Neuronal stem cell (in vitro differentiated cells): Measurements from ENCODE around the gene AOAH.

Experiments
- DNase-seq: peaks from one replicate; pipeline ENCODE4 v3.0.0-alpha.2; 2013; ENCODE audit warnings: low spot score
- H2AFZ ChIP-seq: one replicate; pipeline ENCODE4 v1.6.1; 2013; ENCODE audit warnings: mild to moderate bottlenecking, low read length, inconsistent platforms
- H2AK5ac ChIP-seq: 2 replicates; pipeline ENCODE4 v1.6.1; 2013; ENCODE audit warnings: low read depth, mild to moderate bottlenecking, inconsistent platforms, low read length, moderate library complexity, mixed read lengths
- H2BK120ac ChIP-seq: 2 replicates; pipeline ENCODE4 v1.6.1; 2013; ENCODE audit warnings: low read depth, mild to moderate bottlenecking, inconsistent platforms, low read length, moderate library complexity, mixed read lengths
- H2BK12ac ChIP-seq: one replicate; pipeline ENCODE4 v1.6.1; 2013; ENCODE audit warnings: low read length, inconsistent platforms
- H2BK15ac ChIP-seq: 2 replicates; pipeline ENCODE4 v1.6.1; 2013; ENCODE audit warnings: mild to moderate bottlenecking, low read length, inconsistent platforms, mixed read lengths
- H2BK5ac ChIP-seq: one replicate; pipeline ENCODE4 v1.6.1; 2013; ENCODE audit warnings: inconsistent platforms, mild to moderate bottlenecking, low read length, moderate library complexity
- H3K14ac ChIP-seq: one replicate; pipeline ENCODE4 v1.6.1; 2013; ENCODE audit warnings: low read length, inconsistent platforms
- H3K18ac ChIP-seq: 2 replicates; pipeline ENCODE4 v1.6.1; 2013; ENCODE audit warnings: low read length, inconsistent platforms
- H3K23ac ChIP-seq: 2 replicates; pipeline ENCODE4 v1.6.1; 2013; ENCODE audit warnings: low read depth, mild to moderate bottlenecking, mixed read lengths, low read length, inconsistent platforms; ENCODE audit not compliant: poor library complexity
- H3K27ac ChIP-seq: replicated peaks from 3 replicates; pipeline ENCODE4 v1.5.1; 2013; ENCODE audit warnings: low read length, inconsistent platforms
- H3K27me3 ChIP-seq, 3 experiments: 2 replicates each; pipeline ENCODE4 v1.6.1; 2013; ENCODE audit warnings: low read length in 3 of 3, mild to moderate bottlenecking in 2 of 3, inconsistent platforms in 1 of 3, low read depth in 1 of 3, mixed read lengths in 1 of 3, moderate library complexity in 1 of 3; ENCODE audit not compliant: control insufficient read depth in 3 of 3, insufficient read depth in 3 of 3
- H3K36me3 ChIP-seq, 2 donors: replicated peaks in 1 of 2; 2 replicates each; pipeline ENCODE4 v1.6.1; 2013; ENCODE audit warnings: low read length in 2 of 2; ENCODE audit not compliant: control insufficient read depth in 2 of 2, insufficient read depth in 2 of 2
- H3K4ac ChIP-seq: 2 replicates; pipeline ENCODE4 v1.6.1; 2013; ENCODE audit warnings: inconsistent platforms, mild to moderate bottlenecking, low read length, moderate library complexity
- H3K4me1 ChIP-seq, 2 donors: 1 replicate in 1 of 2; 2 replicates in 1 of 2; pipeline ENCODE4 v1.6.1; 2013; ENCODE audit warnings: low read length in 2 of 2, low read depth in 1 of 2; ENCODE audit not compliant: control insufficient read depth in 2 of 2, insufficient read depth in 1 of 2
- H3K4me2 ChIP-seq: one replicate; pipeline ENCODE4 v1.6.1; 2013; ENCODE audit warnings: mild to moderate bottlenecking, low read length, inconsistent platforms; ENCODE audit not compliant: insufficient read depth, poor library complexity, severe bottlenecking
- H3K4me3 ChIP-seq, 2 donors: 2 replicates each; pipeline ENCODE4 v1.5.1; 2013; ENCODE audit warnings: low read length in 2 of 2, mild to moderate bottlenecking in 2 of 2, inconsistent platforms in 1 of 2, moderate library complexity in 1 of 2
- H3K79me1 ChIP-seq: one replicate; pipeline ENCODE4 v1.6.1; 2013; ENCODE audit warnings: low read depth, mild to moderate bottlenecking, inconsistent platforms, low read length, moderate library complexity
- H3K9ac ChIP-seq: one replicate; pipeline ENCODE4 v1.6.1; 2013; ENCODE audit warnings: mild to moderate bottlenecking, low read depth, low read length, inconsistent platforms; ENCODE audit not compliant: poor library complexity
- H3K9me3 ChIP-seq, 2 donors: replicated peaks in 1 of 2; 2 replicates each; pipeline versions ENCODE3 to v1.6.1; 2013; ENCODE audit warnings: low read length in 2 of 2, mild to moderate bottlenecking in 2 of 2, inconsistent platforms in 1 of 2, low read depth in 1 of 2, mixed read lengths in 1 of 2, moderate library complexity in 1 of 2; ENCODE audit not compliant: control insufficient read depth in 2 of 2, insufficient read depth in 1 of 2
- H4K8ac ChIP-seq: one replicate; pipeline ENCODE4 v1.6.1; 2013; ENCODE audit warnings: low read depth, mild to moderate bottlenecking, inconsistent platforms, low read length, moderate library complexity
- H4K91ac ChIP-seq: one replicate; pipeline ENCODE4 v1.6.1; 2013; ENCODE audit warnings: low read length, low read depth, mild to moderate bottlenecking, inconsistent platforms; ENCODE audit not compliant: poor library complexity
- WGBS, 2 donors: extraction: QIAGEN DNeasy Blood & Tissue Kit; methylation state at CpG; one replicate each; pipeline ENCODE4 v1.1.7; 2013; ENCODE audit warnings: missing lambda C conversion rate in 2 of 2, mixed read lengths in 1 of 2; ENCODE audit not compliant: insufficient read length in 2 of 2, insufficient replicate concordance in 1 of 2; ENCODE audit errors: extremely low coverage in 2 of 2; 5-methylcytosine and 5-hydroxymethylcytosine counted together

AOAH gene

DNA sequence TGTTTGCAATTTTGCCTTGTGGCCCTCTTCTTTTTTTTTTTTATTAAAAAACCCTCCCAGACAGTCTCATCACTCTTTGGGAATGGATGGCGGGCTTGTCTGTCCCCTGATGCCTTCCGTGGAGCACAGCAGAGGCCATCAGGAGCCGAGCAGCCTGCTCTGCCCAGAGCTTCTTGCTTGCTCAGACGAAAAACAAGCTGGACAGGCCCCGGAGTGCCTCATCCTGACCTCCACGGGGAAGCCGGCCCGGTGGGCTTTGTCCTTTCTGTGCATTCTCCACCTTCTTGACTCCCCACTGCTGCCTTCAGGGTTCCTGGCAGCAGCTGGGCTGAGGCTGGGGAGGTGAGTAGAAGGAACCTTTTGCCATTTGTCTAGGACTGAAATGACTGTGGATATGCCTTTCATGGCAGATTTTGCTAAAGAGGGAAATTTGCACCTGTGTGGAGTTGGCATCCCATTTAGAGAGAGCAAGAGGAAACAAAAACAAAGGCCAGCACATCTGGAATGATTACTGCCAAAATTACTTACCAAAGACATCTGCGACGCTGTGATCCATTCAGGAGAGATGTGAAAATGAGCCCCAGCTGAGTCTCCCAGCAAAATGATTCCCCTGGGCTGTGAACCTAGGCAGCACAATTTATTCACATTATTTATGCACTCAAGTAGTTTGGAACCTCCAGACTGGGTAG lies 108.3 kb downstream of the AOAH start:
- WGBS, 2 donors = no CpG with 5 or more reads among the region's 10 CpGs
- no peak overlapping the region for H3K4me3 ChIP-seq
- no peak overlapping the region for H3K27ac ChIP-seq
- no peak overlapping the region for H4K8ac ChIP-seq
- H2BK15ac ChIP-seq = no peak overlapping the region
- H3K36me3 ChIP-seq = no peaks in the 10 kb centered on the region
- no peak overlapping the region for H2BK12ac ChIP-seq
- H3K9ac ChIP-seq = no peak overlapping the region
- H2AFZ ChIP-seq = peak overlapping the region; percentile 62
- H2AK5ac ChIP-seq = no peak overlapping the region
- no peak overlapping the region for H3K14ac ChIP-seq
- H2BK5ac ChIP-seq = no peak overlapping the region
- no peaks in the 10 kb centered on the region for H3K79me1 ChIP-seq
- no peaks in the 10 kb centered on the region for H3K9me3 ChIP-seq
- no peak overlapping the region for H3K4ac ChIP-seq
- no peak overlapping the region for H3K23ac ChIP-seq
- H3K4me1 ChIP-seq = peaks cover 11 to 12% of the 10 kb centered on the region in 2 donors
- H3K27me3 ChIP-seq = no peaks in the 10 kb centered on the region
- H3K4me2 ChIP-seq = no peak overlapping the region
- H2BK120ac ChIP-seq = no peak overlapping the region
- no peak overlapping the region for H4K91ac ChIP-seq
- peak overlapping the region; percentile 40 for H3K18ac ChIP-seq
- DNase-seq = no peak

DNA sequence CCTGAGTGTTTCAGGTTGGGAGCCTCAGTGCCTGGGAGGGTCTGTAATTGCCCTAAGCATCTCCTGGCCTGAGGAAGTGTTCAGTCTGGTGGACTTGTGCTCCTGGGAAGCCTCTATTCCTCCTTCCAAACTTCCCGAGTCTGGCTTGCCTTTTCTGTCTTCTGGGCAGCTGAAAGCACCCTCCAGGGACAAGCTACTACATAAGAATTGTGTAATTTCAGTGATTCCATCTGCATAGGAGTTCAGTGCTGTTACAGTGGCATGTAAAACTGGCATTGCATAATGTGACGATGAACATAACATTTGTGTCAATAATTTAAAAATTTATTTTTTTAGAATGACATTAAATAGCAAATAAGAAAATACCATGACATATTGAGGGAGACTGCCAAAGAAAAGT lies 109.3 kb downstream of the AOAH start:
- no peak overlapping the region for H3K4ac ChIP-seq
- no peaks in the 10 kb centered on the region for H3K9me3 ChIP-seq
- H3K4me3 ChIP-seq = no peak overlapping the region
- H3K18ac ChIP-seq = peak overlapping the region; percentile 68
- no peak overlapping the region for H2BK12ac ChIP-seq
- no peak overlapping the region for H4K91ac ChIP-seq
- H3K9ac ChIP-seq = no peak overlapping the region
- no peak overlapping the region for H3K4me2 ChIP-seq
- no peaks in the 10 kb centered on the region for H3K27me3 ChIP-seq
- H3K36me3 ChIP-seq = no peaks in the 10 kb centered on the region
- peaks cover 6 to 11% of the 10 kb centered on the region in 2 donors for H3K4me1 ChIP-seq
- no CpG with 5 or more reads among the region's 2 CpGs for WGBS, 2 donors
- DNase-seq = no peak
- H3K27ac ChIP-seq = no peak overlapping the region
- no peak overlapping the region for H4K8ac ChIP-seq
- no peak overlapping the region for H3K23ac ChIP-seq
- no peak overlapping the region for H3K14ac ChIP-seq
- no peak overlapping the region for H2BK5ac ChIP-seq
- H2BK15ac ChIP-seq = peak overlapping the region; percentile 28
- no peaks in the 10 kb centered on the region for H3K79me1 ChIP-seq
- H2BK120ac ChIP-seq = no peak overlapping the region
- H2AFZ ChIP-seq = no peak overlapping the region
- no peak overlapping the region for H2AK5ac ChIP-seq

DNA sequence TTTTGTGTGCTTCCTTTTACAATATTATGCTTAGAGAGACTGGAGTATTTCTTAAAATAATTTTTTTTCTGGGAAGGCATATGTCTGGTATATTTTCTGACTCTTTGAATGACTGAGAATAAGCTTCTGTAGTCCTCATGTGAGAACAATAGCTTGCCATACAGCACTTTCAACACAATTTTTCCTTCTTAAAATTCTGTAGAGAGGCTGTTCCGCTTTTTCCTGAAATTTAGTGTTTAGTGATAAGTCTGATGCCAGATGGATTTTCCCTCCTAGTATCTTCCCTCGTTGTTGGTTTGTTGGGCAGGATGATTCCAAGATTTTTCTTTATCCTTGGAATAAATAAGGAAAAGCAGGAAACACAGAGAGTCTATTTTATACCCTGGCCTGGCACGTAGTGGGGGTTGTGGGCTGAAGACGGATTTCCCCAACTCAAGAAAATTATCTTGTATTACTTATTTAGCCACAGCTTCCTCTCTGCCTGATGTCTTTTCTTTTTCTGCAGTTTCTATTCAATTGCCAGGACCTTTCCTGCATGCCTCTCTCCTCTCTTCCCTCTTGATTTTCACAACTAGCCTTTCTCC lies 111.2 kb downstream of the AOAH start:
- Histone ChIP-seq H3K27ac (no peak overlapping the region), H2BK12ac (no peak overlapping the region), H2BK15ac (no peak overlapping the region), H3K18ac (no peak overlapping the region), H3K14ac (no peak overlapping the region), H3K9ac (no peak overlapping the region), H4K91ac (no peak overlapping the region), H3K4ac (no peak overlapping the region), H2BK5ac (no peak overlapping the region), H2AK5ac (no peak overlapping the region), H2BK120ac (no peak overlapping the region), H3K4me2 (no peak overlapping the region), H3K27me3 (no peaks in the 10 kb centered on the region), H3K36me3 (no peaks in the 10 kb centered on the region), H3K23ac (no peak overlapping the region), H3K4me3 (no peak overlapping the region), H2AFZ (peak overlapping the region; percentile 71), H4K8ac (no peak overlapping the region), H3K4me1 (peaks cover 5 to 16% of the 10 kb centered on the region in 2 donors), H3K79me1 (no peaks in the 10 kb centered on the region), H3K9me3 (no peaks in the 10 kb centered on the region)
- WGBS, 2 donors = no CpG with 5 or more reads among the region's 4 CpGs
- DNase-seq = no peak

DNA sequence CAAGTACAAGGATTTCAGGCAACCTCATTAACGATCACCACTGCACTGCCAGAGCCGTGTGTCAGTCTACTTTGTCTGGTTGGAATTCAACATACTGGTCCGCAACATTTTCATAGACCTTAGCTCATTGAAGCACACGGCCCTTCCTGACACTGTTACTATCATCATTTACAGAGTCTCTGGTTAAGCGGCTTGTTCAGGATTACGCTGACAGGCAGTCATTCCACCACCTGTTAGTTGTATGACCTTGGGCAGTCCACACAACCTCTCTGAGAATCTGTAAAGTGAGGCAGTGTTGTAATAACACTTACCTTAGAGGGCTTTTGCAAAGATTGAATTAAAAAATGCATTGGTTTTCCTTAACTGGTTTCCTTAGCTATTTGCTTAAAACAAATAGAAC lies 112.6 kb downstream of the AOAH start:
- H4K91ac ChIP-seq = no peak overlapping the region
- no peak overlapping the region for H3K4ac ChIP-seq
- H2AFZ ChIP-seq = peak overlapping the region; percentile 21
- H2AK5ac ChIP-seq = no peak overlapping the region
- H3K18ac ChIP-seq = no peak overlapping the region
- H2BK12ac ChIP-seq = no peak overlapping the region
- H2BK5ac ChIP-seq = no peak overlapping the region
- no peaks in the 10 kb centered on the region for H3K27me3 ChIP-seq
- no peaks in the 10 kb centered on the region for H3K36me3 ChIP-seq
- H3K4me3 ChIP-seq = no peak overlapping the region
- H3K4me2 ChIP-seq = no peak overlapping the region
- H4K8ac ChIP-seq = no peak overlapping the region
- no peak overlapping the region for H3K23ac ChIP-seq
- no peaks in the 10 kb centered on the region for H3K9me3 ChIP-seq
- no peak for DNase-seq
- H3K14ac ChIP-seq = no peak overlapping the region
- no peak overlapping the region for H3K27ac ChIP-seq
- no CpG with 5 or more reads among the region's 6 CpGs for WGBS, 2 donors
- H3K9ac ChIP-seq = no peak overlapping the region
- no peaks in the 10 kb centered on the region for H3K79me1 ChIP-seq
- no peak overlapping the region for H2BK120ac ChIP-seq
- no peak overlapping the region for H2BK15ac ChIP-seq
- H3K4me1 ChIP-seq = peaks cover 15 to 28% of the 10 kb centered on the region in 2 donors
